GM18502 (cell line): Measurements from ENCODE around the gene KRT35.
"Not testable (repeated sequence)": the region's sequence is repeated elsewhere in the genome, so short reads cannot be mapped to it uniquely, and the experiment has no call there.

ENCODE experiments used
- ATAC-seq: cut with Tn5 transposase; IDR thresholded peaks from one replicate; pipeline ENCODE4 v1.9.1; 2021; ENCODE audit warnings: mild to moderate bottlenecking; ENCODE audit not compliant: unreplicated experiment, poor library complexity

Gene KRT35

GRCh38 chr17:41463746-41464145 is 17.2 kb downstream of the KRT35 start:
- no peak for ATAC-seq

- ATAC-seq = no peak
These were observed 18.2 kb downstream of the KRT35 start for GRCh38 chr17:41462705-41463104.

- ATAC-seq = no peak
These were observed 23.3 kb downstream of the KRT35 start for GRCh38 chr17:41457676-41458075.

GRCh38 chr17:41456204-41456603 is 24.7 kb downstream of the KRT35 start:
- no peak for ATAC-seq

DNA sequence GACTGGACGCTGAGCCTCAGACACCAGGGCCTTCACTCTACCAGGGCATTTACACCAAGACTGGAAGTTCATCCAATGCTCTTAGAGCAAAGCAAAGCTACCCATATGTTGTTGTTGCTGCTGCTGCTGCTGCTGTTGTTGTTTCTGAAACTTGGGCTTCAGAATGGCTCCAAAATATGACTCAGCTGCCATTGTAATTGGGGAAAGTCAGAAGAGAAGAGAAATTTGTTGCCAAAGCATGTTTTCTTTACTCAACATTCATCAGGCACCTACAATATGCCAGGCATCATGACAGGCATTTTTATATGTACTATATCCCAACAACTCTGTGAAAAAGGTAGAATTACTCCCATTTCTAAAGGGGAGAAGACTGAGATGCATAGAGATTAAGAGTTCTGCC is 25.7 kb downstream of the KRT35 start:
- no peak for ATAC-seq

GRCh38 chr17:41453066-41453465 is 27.9 kb downstream of the KRT35 start:
- no peak for ATAC-seq

GRCh38 chr17:41452281-41452680 is 28.7 kb downstream of the KRT35 start:
- no peak for ATAC-seq

- ATAC-seq = no peak
These were observed 29.7 kb downstream of the KRT35 start for GRCh38 chr17:41451154-41451728.

- no peak for ATAC-seq
These were observed 31.9 kb downstream of the KRT35 start for GRCh38 chr17:41449008-41449407.

DNA sequence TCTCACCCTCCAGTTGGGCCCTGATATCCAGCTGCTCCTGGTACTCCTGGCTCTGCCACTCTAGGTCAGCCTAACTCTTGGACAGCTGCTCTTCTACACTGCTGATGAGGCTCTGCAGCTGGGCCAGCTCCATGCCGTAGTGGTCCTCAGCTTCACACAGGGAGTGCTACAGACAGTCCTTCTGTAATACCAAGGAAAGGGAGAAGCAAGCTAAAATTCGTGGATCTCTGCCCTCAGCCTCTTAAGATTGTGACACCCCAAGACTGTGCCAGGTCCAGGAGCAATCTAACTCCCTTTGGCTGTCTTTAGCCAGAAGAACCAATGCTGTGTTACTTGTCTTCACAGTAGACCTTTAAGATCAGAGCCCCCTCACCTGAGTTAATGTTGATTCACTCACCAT is 32.4 kb downstream of the KRT35 start:
- ATAC-seq = no peak

DNA sequence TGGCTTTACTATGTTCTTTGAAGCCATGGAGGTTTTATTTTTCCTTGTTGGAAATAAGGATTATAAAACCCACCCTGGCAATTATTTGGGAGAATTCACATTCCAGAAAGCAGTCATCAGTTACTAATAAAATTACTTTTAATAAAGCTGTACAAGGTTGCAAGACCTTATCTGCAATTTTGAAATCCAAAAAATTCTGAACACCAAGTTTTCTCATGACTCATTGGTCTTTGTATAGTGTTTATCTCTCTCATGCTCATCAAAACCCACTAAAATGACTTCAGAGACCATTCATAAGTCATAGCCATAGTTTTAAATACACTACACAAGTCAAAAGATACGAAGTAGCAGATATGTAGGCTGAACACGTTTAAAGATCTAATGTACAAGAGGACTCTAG is 34.1 kb downstream of the KRT35 start:
- no peak for ATAC-seq

GRCh38 chr17:41444640-41445039 is 36.3 kb downstream of the KRT35 start:
- no peak for ATAC-seq

GRCh38 chr17:41444186-41444585 is 36.8 kb downstream of the KRT35 start:
- ATAC-seq = no peak

- ATAC-seq = no peak
These were observed 38.2 kb downstream of the KRT35 start for GRCh38 chr17:41442739-41443138.

- no peak for ATAC-seq
These were observed 40.4 kb downstream of the KRT35 start, which contains the start of gene KRT38 for GRCh38 chr17:41440531-41441033. Gene KRT38 (minus strand): TSS chr17:41440983. CDS start chr17:41440921, 62 bp downstream.

GRCh38 chr17:41439375-41439774 is 41.6 kb downstream of the KRT35 start:
- no peak for ATAC-seq

DNA sequence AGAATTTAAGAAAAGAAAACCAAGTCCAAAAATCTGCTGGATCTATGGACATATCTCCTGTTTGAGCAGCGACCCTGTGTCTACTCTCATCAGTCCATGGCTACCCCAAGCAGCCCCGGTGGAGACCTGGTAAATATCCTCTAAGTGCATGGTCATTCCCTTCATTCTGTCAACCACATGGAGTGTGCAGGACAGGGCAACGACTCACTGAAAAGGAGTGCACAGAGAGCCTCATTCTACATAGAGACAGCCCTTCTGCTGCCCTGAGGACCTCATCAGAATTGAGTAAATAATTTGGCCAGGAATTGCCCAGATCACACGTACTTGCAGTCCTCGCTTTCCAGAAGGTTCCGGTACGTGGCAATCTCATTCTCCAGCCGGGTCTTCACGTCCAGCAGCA is 43.2 kb downstream of the KRT35 start:
- ATAC-seq = no peak

GRCh38 chr17:41437254-41437653 is 43.7 kb downstream of the KRT35 start:
- ATAC-seq = no peak

DNA sequence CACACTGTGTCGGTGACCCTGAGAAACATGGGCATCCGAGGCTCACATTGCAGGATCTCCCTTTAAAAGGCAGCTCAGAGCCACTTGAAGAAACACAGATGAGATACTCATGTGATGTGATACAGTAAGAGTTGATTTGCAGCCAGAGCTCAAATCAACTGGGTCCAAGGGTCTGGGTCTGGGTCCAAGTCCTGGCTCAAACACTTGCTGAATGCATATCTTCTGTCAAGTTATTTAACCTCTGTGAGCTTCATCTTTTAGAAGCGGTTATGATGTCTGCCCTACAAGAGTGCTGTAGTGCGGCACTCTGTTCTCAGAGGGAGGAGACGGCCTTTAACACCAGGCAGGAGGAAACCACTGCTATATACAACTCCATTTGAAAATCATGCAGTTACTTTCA is 46.5 kb downstream of the KRT35 start:
- no peak for ATAC-seq

GRCh38 chr17:41434005-41434404 is 46.9 kb downstream of the KRT35 start:
- no peak for ATAC-seq

DNA sequence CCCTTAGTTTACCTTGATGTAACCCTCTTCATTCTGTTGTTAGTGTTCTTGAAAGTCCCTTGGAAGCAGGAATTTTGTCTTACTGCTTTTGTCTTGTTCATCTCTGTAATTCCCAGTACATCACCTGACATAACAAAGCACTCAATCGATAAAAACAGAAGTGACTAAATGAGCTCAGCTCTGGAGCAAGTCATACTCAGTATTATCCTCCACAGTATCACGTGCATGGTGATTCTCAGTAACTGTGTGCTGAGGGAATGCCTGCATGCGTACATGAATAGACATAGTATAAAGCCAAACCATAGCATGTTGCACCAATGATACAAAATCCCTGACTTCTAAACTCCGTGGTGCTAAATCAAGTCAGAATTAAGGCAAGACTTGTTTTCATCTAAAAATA is 47.4 kb downstream of the KRT35 start:
- no peak for ATAC-seq

DNA sequence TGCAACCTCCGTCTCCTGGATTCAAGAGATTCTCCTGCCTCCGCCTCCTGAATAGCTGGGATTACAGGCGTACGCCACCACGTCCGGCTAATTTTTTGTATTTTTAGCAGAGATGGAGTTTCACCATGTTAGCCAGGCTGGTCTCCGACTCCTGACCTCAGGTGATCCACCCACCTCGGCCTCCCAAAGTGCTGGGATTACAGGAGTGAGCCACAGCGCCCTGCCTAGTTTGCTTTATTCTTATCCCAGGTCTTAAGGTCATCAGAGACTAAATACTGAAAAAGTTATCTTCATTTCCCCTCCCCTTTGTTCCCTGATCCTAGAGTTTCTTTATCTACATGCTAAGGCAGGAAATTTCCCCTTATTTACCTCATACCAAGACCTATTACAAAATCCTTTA is 50.6 kb downstream of the KRT35 start:
- ATAC-seq = not testable (repeated sequence)

- ATAC-seq = no peak
These were observed 51.3 kb downstream of the KRT35 start for GRCh38 chr17:41429667-41430066.
